H9 (cell line): Measurements from ENCODE around the gene WIPF1. TPM values are rescaled to one million over a fixed set of nuclear protein-coding genes. Genes with fewer than 3 reads are reported as not detected.

ENCODE experiments used
- DNase-seq: peaks from one replicate; pipeline ENCODE4 v3.0.0-alpha.2; 2017
- H2AFZ ChIP-seq: one replicate; pipeline ENCODE4 v1.6.1; 2013; ENCODE audit warnings: mild to moderate bottlenecking, low read length, control low read depth, moderate library complexity
- H2AK5ac ChIP-seq: 2 replicates; pipeline ENCODE4 v1.6.1; 2013; ENCODE audit warnings: low read length, control low read depth, mixed read lengths; ENCODE audit not compliant: insufficient read length
- H2BK120ac ChIP-seq: one replicate; pipeline ENCODE4 v1.6.1; 2013; ENCODE audit warnings: low read depth, mild to moderate bottlenecking, low read length, control low read depth, inconsistent platforms; ENCODE audit not compliant: poor library complexity, severe bottlenecking
- H2BK12ac ChIP-seq: 2 replicates; pipeline ENCODE4 v1.6.1; 2013; ENCODE audit warnings: low read length, control low read depth, mixed read lengths, low read depth; ENCODE audit not compliant: insufficient read length
- H2BK15ac ChIP-seq: 2 replicates; pipeline ENCODE4 v1.6.1; 2013; ENCODE audit warnings: low read depth, low read length, control low read depth
- H2BK20ac ChIP-seq: one replicate; pipeline ENCODE4 v1.6.1; 2013; ENCODE audit warnings: low read depth, mild to moderate bottlenecking, low read length, control low read depth, inconsistent platforms; ENCODE audit not compliant: poor library complexity, severe bottlenecking
- H2BK5ac ChIP-seq: 2 replicates; pipeline ENCODE4 v1.6.1; 2013; ENCODE audit warnings: low read length, control low read depth, mixed read lengths; ENCODE audit not compliant: insufficient read length
- H3K14ac ChIP-seq: 2 replicates; pipeline ENCODE4 v1.6.1; 2013; ENCODE audit warnings: low read length, control low read depth; ENCODE audit not compliant: insufficient read depth
- H3K18ac ChIP-seq: 2 replicates; pipeline ENCODE4 v1.6.1; 2013; ENCODE audit warnings: low read depth, mild to moderate bottlenecking, mixed read lengths, low read length, control low read depth; ENCODE audit not compliant: insufficient read length
- H3K23ac ChIP-seq: 2 replicates; pipeline ENCODE4 v1.6.1; 2013; ENCODE audit warnings: low read length, control low read depth, mixed read lengths, low read depth; ENCODE audit not compliant: insufficient read length
- H3K23me2 ChIP-seq: 2 replicates; pipeline ENCODE4 v1.6.1; 2013; ENCODE audit warnings: low read depth, mild to moderate bottlenecking, mixed read lengths, low read length, control low read depth; ENCODE audit not compliant: insufficient read length, poor library complexity, severe bottlenecking
- H3K27ac ChIP-seq: 2 replicates; pipeline ENCODE4 v1.5.1; 2013; ENCODE audit warnings: low read length, control low read depth, mixed read lengths, low read depth; ENCODE audit not compliant: insufficient read length
- H3K27me3 ChIP-seq: 2 replicates; pipeline ENCODE4 v1.6.1; 2013; ENCODE audit warnings: low read length, control low read depth, inconsistent platforms; ENCODE audit not compliant: insufficient read depth
- H3K4ac ChIP-seq: 2 replicates; pipeline ENCODE4 v1.6.1; 2013; ENCODE audit warnings: low read depth, mild to moderate bottlenecking, control low read depth, inconsistent platforms, low read length, moderate library complexity
- H3K4me1 ChIP-seq: 2 replicates; pipeline ENCODE4 v1.6.1; 2013; ENCODE audit warnings: low read length, control low read depth, inconsistent platforms; ENCODE audit not compliant: insufficient read depth
- H3K4me2 ChIP-seq: 2 replicates; pipeline ENCODE4 v1.6.1; 2013; ENCODE audit warnings: low read length, control low read depth, mixed read lengths; ENCODE audit not compliant: insufficient read length, insufficient read depth
- H3K56ac ChIP-seq: 2 replicates; pipeline ENCODE4 v1.6.1; 2013; ENCODE audit warnings: low read depth, mild to moderate bottlenecking, mixed read lengths, low read length, control low read depth; ENCODE audit not compliant: insufficient read length
- H3K79me1 ChIP-seq: 2 replicates; pipeline ENCODE4 v1.6.1; 2013; ENCODE audit warnings: low read depth, mild to moderate bottlenecking, moderate library complexity, low read length, control low read depth, inconsistent platforms; ENCODE audit not compliant: insufficient read depth, poor library complexity, severe bottlenecking
- H3K79me2 ChIP-seq: 2 replicates; pipeline ENCODE4 v1.6.1; 2013; ENCODE audit warnings: low read length, control low read depth, inconsistent platforms; ENCODE audit not compliant: insufficient read depth
- H3K9ac ChIP-seq: 2 replicates; pipeline ENCODE4 v1.6.1; 2013; ENCODE audit warnings: low read length, control low read depth, mixed read lengths; ENCODE audit not compliant: insufficient read length; ENCODE audit errors: extremely low read depth
- H3K9me3 ChIP-seq: one replicate; pipeline ENCODE4 v1.6.1; 2013; ENCODE audit warnings: low read depth, low read length, inconsistent platforms; ENCODE audit not compliant: control insufficient read depth
- H3T11ph ChIP-seq: one replicate; pipeline ENCODE4 v1.6.1; 2013; ENCODE audit warnings: mild to moderate bottlenecking, low read length, control low read depth, inconsistent platforms
- H4K20me1 ChIP-seq: one replicate; pipeline ENCODE4 v1.6.1; 2013; ENCODE audit not compliant: control insufficient read depth, insufficient read length, insufficient read depth
- H4K5ac ChIP-seq: 2 replicates; pipeline ENCODE4 v1.6.1; 2013; ENCODE audit warnings: low read depth, mild to moderate bottlenecking, mixed read lengths, low read length, control low read depth; ENCODE audit not compliant: insufficient read length
- H4K8ac ChIP-seq: replicated peaks from 2 replicates; pipeline ENCODE4 v1.6.1; 2013; ENCODE audit warnings: low read length, control low read depth, mixed read lengths, low read depth; ENCODE audit not compliant: insufficient read length
- H4K91ac ChIP-seq: 2 replicates; pipeline ENCODE4 v1.6.1; 2013; ENCODE audit warnings: low read depth, mild to moderate bottlenecking, moderate library complexity, mixed read lengths, low read length, control low read depth; ENCODE audit not compliant: insufficient read length
- H3K27ac Mint-ChIP-seq, 3 experiments: 2 replicates in 2 of 3; 3 replicates in 1 of 3; pipeline ENCODE4 v1.8.0; 2020 to 2021; ENCODE audit warnings: mixed read lengths in 3 of 3, mild to moderate bottlenecking in 1 of 3, moderate library complexity in 1 of 3
- H3K27me3 Mint-ChIP-seq: 2 replicates; pipeline ENCODE4 v1.8.0; 2021; ENCODE audit warnings: low read depth, mild to moderate bottlenecking, moderate library complexity, mixed read lengths
- H3K36me3 Mint-ChIP-seq, 3 experiments: 2 replicates in 2 of 3; 3 replicates in 1 of 3; pipeline ENCODE4 v1.8.0; 2020 to 2021; ENCODE audit warnings: low read depth in 3 of 3, mixed read lengths in 3 of 3; ENCODE audit not compliant: insufficient read depth in 1 of 3
- H3K4me1 Mint-ChIP-seq, 2 experiments: 2 replicates each; pipeline ENCODE4 v1.8.0; 2020; ENCODE audit warnings: mixed read lengths in 2 of 2
- H3K4me3 Mint-ChIP-seq, 2 experiments: 2 replicates in 1 of 2; 3 replicates in 1 of 2; pipeline ENCODE4 v1.8.0; 2020 to 2021; ENCODE audit warnings: mild to moderate bottlenecking in 2 of 2, mixed read lengths in 2 of 2, moderate library complexity in 1 of 2
- H3K9me3 Mint-ChIP-seq, 2 experiments: 2 replicates in 1 of 2; 3 replicates in 1 of 2; pipeline ENCODE4 v1.8.0; 2020; ENCODE audit warnings: mild to moderate bottlenecking in 2 of 2, mixed read lengths in 2 of 2, moderate library complexity in 1 of 2
- CTCF ChIP-seq: fragments of 200-600 bp; sonication (generic); conservative IDR thresholded peaks from 3 replicates; pipeline ENCODE4 v1.8.0; 2021; ENCODE audit warnings: antibody characterized with exemption, mild to moderate bottlenecking
- WGBS: extraction: QIAGEN DNeasy Blood & Tissue Kit; methylation state at CpG from one replicate; pipeline ENCODE4 v1.1.7; 2013; ENCODE audit warnings: missing lambda C conversion rate, low lambda C conversion rate, mixed read lengths; ENCODE audit not compliant: insufficient read length; ENCODE audit errors: extremely low coverage; 5-methylcytosine and 5-hydroxymethylcytosine counted together
- total RNA-seq: library from RNA; stranded (reverse); gene quantifications from 2 replicates; pipeline ENCODE4 v1.2.1, GENCODE V29; 2021

The WIPF1 gene
- total RNA-seq, 1 experiment from 2014 or later = 5.1 TPM

GRCh38 chr2:174635015-174635593 is 37.5 kb upstream of the WIPF1 start:
- Histone ChIP-seq H3K14ac (no peak overlapping the region; the same call in 1 of the 2 replicates), H3K79me2 (no peaks in the 10 kb centered on the region), H2BK20ac (no peak overlapping the region), H4K5ac (no peak overlapping the region), H2AK5ac (no peak overlapping the region), H3K4me2 (no peak overlapping the region), H3K23ac (no peak overlapping the region), H4K91ac (no peak overlapping the region), H2BK120ac (no peak overlapping the region), H3K79me1 (no peaks in the 10 kb centered on the region), H3K18ac (peak overlapping the region; percentile 31), H3K4ac (no peak overlapping the region), H3K4me1 (peaks cover 3% of the 10 kb centered on the region; the same call in 1 of the 2 replicates), H3K9me3 (no peaks in the 10 kb centered on the region), H3K27ac (no peak overlapping the region), H3T11ph (no peak overlapping the region), H3K56ac (no peak overlapping the region), H3K9ac (no peak overlapping the region), H4K20me1 (no peaks in the 10 kb centered on the region), H2BK5ac (no peak overlapping the region), H2BK15ac (no peak overlapping the region), H4K8ac (no peak overlapping the region), H2AFZ (no peak overlapping the region), H3K23me2 (no peaks in the 10 kb centered on the region), H2BK12ac (no peak overlapping the region), H3K27me3 (no peaks in the 10 kb centered on the region)
- no peak for DNase-seq
- H3K36me3 Mint-ChIP-seq = no peaks in the 10 kb centered on the region
- H3K27ac Mint-ChIP-seq = no peak overlapping the region; a peak in 1 of 7 replicates
- no CpG with 5 or more reads among the region's 3 CpGs for WGBS
- no peaks in the 10 kb centered on the region for H3K27me3 Mint-ChIP-seq
- H3K4me1 Mint-ChIP-seq = peaks cover 3 to 6% of the 10 kb centered on the region in 2 experiments; a peak in 3 of 4 replicates
- H3K9me3 Mint-ChIP-seq = no peaks in the 10 kb centered on the region
- H3K4me3 Mint-ChIP-seq = no peak overlapping the region
- TF ChIP-seq CTCF = no peak
